Right kidney (tissue), 1 donor: ENCODE results near the gene ADCY4.

Source experiments
- DNase-seq: peaks from one replicate; pipeline ENCODE4 v3.0.0-alpha.2; 2016

ADCY4 gene

DNA sequence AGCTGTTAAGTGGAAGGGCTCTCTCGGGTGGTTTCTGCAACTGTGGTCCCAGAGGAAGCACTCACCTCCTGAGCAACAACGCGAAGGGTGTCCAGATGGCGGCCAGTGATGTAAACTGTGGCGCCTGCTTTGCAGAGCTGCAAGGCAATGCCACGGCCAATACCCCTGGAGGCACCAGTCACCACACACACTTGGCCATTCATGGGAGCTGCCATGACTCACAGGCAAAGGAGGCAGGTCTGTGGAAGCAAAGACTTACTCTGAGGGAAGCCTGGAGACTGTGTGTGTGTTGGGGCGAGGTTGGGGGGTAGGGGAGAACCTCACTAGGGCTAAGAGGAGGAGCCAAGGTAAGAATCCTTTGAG lies 36.0 kb downstream of the ADCY4 start:
- DNase-seq, result no peak

DNA sequence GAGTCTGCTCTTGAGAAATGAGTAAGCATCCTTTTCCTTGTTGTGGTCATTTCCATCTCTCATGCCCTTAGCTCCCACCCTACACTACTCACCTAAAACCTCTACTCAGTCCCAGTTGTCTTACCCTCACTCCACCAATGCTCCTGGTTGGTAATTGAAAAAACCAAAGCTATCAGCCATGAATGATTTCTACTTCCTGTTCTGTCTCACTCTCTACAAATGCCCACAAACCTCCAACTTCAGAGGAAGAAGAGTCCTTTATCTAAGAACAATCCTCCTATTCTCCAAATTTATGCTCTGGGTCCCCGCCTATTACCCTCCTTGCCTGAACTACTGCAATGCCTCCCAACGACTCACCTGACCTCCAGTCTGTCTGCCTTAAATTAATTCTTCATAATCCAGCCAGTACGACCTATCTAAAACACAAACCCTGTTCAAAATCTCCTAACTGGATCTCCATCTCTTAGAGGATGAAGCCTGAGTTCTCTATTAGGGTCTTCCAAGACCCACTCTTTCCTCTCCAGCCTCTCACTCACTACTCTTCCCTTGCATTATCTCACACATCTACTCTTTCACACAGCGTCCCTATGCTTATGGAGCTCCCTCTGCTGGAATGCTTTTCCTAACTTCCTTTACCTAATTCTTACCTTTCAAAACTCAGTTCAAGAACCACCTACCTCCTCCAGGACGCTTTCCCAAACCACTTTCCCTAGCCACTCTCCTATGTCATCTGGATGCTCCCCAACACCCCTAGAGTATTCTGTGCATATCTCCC lies 37.5 kb downstream of the ADCY4 start:
- no peak for DNase-seq

DNA sequence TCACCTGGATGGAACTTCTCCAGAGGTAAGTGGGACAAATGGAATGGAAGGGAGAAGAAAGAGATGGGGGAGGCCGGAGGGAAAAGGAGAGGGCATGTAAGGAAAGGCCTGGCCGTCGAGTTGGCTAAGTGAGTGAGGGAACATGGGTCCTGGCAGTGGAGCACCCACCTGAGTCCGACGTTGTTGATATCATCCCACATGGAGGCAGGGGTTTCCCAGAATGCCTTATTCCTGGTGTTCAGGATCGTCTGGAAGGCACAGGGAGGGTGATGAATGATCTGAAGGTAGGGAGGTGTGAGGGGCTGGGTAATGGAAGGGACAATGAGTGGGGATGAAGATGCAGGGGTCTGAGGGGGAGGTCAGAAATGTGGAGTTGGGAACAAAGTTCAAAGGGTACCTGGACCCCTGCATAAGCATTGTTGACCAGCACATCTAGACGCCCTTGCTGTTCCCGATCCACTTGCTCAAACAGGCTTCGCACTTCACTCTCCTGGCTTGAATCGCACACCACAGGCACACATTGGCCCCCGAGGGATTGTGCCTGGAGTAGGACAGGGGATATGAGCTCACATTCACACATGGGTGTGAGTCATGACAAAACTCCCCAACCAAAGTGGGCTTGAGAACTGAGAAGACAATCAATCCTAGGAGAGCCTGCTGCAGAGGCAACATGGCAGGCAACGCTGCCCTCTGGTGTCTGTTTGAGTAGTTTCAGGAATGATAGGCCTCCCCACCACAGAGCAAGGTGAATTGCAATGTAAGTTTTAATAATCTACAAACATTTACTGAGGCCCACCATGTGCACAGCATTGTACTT lies 38.3 kb downstream of the ADCY4 start:
- DNase-seq, result no peak

- DNase-seq, result no peak
Observed at GRCh38 chr14:24293525-24293924, 41.3 kb downstream of the ADCY4 start.

DNA sequence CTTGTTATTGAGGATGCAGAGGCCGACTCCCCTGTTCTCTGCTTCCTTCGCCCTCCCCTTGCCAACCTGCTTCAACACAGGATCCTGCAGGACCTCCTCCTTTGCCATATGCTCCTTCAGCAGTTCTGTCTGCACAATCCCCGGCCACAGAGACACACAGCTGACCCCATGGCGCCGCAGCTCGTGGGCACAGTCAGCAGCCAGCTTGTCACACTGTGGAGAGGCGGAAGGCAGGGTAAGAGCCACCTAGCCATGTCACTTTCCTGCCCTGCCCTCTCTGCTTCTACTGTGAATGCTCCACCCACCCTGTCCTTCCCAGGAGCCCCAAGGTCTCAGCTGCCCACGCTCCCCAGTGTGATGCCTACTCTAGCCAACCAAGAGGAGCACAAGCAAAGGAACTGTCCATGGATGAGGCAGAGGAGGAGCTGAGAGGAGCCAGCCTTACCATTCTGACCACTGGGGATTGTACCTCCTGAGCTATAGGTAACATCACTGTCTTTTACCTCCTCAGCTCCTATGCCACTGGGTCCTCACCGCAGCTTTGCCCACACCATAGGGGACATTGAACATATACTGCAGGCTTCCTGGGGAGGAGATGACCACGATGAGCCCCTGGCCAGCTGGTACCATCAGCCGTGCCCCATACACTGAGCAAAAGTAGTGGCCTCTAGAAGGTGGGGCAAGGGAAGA lies 42.6 kb downstream of the ADCY4 start:
- no peak for DNase-seq

GRCh38 chr14:24291446-24292117 lies 43.3 kb downstream of the ADCY4 start:
- DNase-seq, result no peak

- no peak for DNase-seq
Observed at GRCh38 chr14:24290746-24291145, 44.1 kb downstream of the ADCY4 start.

- DNase-seq, result no peak
Observed at GRCh38 chr14:24289649-24290280, 45.1 kb downstream of the ADCY4 start.

GRCh38 chr14:24286996-24287395 lies 47.9 kb downstream of the ADCY4 start:
- DNase-seq, result no peak

DNA sequence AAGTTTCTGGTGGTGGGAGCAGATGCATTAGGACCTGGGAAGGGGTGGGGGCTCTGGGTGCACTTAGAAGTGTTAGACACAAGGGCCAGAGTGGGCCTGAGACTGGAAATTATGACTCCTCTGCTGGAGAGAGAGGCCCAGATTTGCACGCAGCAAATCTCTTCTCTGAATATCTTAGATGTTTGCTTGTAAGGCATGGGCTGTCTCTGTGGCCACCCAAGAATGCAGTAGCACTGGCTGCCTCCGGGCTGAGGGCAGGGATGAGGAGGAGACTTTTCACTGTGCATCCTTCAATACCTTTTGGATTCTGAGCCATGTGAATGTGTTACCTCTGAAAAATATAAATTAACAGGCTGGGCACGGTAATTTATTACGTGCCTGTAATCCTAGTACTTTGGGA lies 49.5 kb downstream of the ADCY4 start:
- DNase-seq, result no peak

DNA sequence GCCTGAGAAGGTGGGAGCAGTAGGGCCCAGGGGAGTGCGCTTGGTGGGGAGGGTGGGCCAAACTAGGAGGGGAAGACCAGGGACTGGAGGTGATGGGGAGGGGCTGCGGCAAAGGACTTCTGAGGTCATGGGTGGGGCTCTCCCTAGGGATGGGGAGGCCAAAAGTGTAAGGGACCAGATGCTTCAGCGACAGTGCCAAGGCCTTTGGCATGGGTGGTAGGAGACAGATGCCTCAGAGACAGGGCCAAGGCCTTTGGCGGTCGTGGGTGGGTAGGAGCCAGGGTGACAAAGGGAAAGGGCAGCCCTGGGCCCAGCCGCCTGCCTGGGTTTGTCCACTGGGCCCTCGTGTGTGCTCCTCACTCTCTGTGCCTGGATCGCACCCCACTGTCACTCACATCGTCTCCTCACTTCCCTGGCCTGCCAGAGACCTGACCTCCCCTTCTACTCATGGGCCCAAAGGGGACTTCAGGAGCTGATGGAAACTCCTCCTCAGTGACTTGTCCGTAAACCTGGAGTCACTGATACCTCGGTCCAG lies 50.3 kb downstream of the ADCY4 start:
- DNase-seq, result no peak

DNA sequence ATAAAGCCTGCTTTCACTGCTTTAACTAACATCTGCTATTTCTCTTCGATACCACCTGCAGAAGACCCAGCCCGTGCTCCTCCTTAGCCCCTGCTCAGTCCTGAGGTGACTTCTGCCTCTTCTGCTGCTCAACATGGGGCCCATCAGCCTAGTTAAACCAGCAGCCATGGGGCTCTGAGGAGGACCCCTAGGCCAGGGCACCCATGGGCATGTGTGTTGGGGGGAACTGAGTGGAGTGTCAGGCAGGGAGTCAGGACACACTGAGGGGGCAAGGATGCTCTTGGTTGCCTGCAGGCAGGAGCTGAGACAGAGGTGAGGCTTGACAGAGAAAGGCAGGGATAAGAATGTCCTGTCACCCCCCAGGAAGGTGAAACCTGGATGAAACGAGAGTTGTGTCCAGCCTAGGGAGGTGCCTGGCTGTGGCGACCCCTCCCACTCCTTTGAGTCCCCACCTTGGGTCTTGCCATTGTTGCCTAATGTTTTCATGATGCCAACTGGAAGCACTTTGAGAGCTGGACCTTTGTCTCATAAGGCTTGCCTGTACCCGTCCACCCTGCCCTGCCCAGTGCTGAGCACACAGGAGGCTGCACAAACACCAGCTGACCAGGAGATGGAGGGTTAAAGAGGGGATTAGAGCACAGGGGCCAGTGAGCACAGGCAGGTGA lies 50.9 kb downstream of the ADCY4 start:
- no peak for DNase-seq

GRCh38 chr14:24282736-24283135 lies 52.1 kb downstream of the ADCY4 start:
- DNase-seq, result no peak

DNA sequence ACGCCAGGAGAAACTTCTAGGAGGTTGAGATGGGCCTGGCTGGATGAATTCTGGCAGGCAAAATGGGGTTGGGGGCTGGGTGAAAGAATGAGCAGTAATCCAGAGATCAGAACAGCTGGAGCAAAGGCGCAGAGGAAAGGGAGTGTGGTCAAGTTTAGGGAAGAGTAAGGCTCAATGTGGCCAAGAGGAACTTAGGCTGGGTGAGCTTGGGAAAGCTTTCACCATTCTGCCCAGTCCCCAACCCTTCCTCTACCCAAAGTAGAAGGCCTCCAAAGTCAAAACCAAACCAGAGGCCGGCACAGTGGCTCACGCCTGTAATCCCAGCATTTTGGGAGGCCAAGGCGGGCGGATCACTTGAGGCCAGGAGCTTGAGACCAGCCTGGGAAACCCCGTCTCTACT lies 53.2 kb downstream of the ADCY4 start:
- no peak for DNase-seq

DNA sequence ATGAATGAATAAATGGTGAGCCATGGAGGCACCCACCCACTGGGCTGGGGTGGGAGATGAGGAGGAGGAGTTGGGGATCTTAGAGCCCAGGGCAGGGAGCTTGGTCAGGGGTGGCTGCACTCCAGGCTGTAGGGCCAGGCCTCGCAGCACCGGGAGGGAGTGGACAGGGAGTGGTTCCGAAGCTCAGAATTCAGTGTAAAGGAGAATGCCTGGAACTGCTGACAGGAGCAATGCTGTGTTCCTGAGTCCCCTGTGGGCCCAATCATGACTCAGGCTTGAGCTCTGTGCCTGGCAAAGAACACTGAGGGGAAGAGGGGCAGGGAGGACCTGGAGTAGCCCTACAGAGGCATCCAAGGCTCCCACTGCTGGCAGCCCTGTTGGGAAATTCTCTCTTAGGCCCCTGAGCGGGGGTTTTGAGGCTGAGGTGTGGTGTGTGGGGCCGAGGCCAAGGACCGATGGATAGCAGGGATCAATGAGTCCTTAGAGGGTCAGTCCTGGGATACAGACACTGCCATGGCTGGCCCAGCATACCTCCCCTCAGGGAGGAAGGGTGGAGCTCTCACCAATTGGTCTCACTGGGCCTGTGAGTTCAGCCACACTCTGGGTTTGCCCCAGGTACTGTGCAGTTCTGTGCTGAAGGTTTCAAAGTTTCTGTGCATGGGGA lies 53.9 kb downstream of the ADCY4 start:
- DNase-seq, result no peak

- DNase-seq, result no peak
Observed at GRCh38 chr14:24279301-24280186, 55.3 kb downstream of the ADCY4 start.

- no peak for DNase-seq
Observed at GRCh38 chr14:24278424-24278823, 56.4 kb downstream of the ADCY4 start.

GRCh38 chr14:24277606-24278321 lies 57.1 kb downstream of the ADCY4 start:
- no peak for DNase-seq

- DNase-seq, result no peak
Observed at GRCh38 chr14:24277071-24277470, 57.8 kb downstream of the ADCY4 start.
